H7 (cell line): Measurements from ENCODE around the gene MARK1. TPM values are rescaled to one million over a fixed set of nuclear protein-coding genes. Genes with fewer than 3 reads are reported as not detected.

Experiments
- DNase-seq: peaks from one replicate; pipeline ENCODE4 v3.0.0; 2012
- H3K27me3 ChIP-seq: 2 replicates; pipeline ENCODE4 v1.6.0; 2011; ENCODE audit warnings: mild to moderate bottlenecking, low read length; ENCODE audit not compliant: control insufficient read depth, insufficient read depth
- H3K36me3 ChIP-seq: replicated peaks from 2 replicates; pipeline ENCODE4 v1.5.1; 2011; ENCODE audit warnings: low read length; ENCODE audit not compliant: control insufficient read depth, insufficient read depth
- H3K4me3 ChIP-seq: 2 replicates; pipeline ENCODE4 v1.5.1; 2011; ENCODE audit warnings: low read depth, mild to moderate bottlenecking, control low read depth, low read length, moderate library complexity; ENCODE audit not compliant: insufficient read depth
- total RNA-seq: library from RNA; depleted of rRNA; stranded (reverse); fragments of >200 nt; shearing (Covaris generic); gene quantifications from 2 replicates; pipeline ENCODE4 v1.2.3, GENCODE V29; 2014

MARK1 gene
- total RNA-seq, 1 experiment from 2014 or later, result 13.9 TPM

DNA sequence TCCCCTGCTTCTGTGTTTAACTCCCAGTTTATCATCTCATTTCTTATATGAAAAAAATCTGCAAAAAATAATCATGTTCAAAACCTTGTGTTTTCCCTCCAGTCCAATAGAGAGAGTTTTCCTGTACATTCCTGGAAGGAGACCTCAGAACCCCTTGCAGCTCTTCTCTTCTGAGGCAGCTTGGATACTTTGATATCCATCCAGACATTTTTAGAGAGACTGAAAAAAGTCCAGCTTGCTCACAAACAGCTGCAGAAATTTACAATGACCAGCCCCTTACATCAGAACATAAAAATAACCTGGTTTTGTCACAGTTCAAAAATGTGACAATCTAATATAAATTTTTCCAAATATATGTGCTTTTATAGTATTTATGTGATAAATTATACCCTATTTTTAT, 88.9 kb downstream of the MARK1 start:
- no peak for DNase-seq
- Histone ChIP-seq H3K4me3 (no peak overlapping the region), H3K36me3 (no peaks in the 10 kb centered on the region), H3K27me3 (no peaks in the 10 kb centered on the region)

DNA sequence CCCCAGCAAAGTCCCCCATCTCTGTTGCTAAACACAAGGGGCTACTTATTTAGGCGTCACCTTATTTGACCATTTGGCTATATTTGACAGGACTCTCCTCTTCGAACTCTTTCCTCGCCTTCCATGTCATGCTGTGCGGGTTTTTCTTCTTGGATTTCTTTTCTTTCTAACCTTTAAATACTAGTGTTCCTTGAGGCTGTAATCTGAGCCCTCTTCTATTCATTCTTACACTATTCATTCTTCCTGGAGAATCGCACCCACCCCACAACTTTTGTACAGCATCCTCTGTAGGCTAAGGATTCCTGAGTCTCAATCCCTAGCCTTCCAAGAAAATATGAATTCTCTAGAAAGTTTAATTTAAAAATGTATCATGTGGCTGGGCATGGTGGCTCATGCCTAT, 100.5 kb downstream of the MARK1 start:
- H3K36me3 ChIP-seq, result no peaks in the 10 kb centered on the region; the same call in 1 of the 2 replicates
- H3K27me3 ChIP-seq, result no peaks in the 10 kb centered on the region
- DNase-seq, result no peak
- no peak overlapping the region for H3K4me3 ChIP-seq

DNA sequence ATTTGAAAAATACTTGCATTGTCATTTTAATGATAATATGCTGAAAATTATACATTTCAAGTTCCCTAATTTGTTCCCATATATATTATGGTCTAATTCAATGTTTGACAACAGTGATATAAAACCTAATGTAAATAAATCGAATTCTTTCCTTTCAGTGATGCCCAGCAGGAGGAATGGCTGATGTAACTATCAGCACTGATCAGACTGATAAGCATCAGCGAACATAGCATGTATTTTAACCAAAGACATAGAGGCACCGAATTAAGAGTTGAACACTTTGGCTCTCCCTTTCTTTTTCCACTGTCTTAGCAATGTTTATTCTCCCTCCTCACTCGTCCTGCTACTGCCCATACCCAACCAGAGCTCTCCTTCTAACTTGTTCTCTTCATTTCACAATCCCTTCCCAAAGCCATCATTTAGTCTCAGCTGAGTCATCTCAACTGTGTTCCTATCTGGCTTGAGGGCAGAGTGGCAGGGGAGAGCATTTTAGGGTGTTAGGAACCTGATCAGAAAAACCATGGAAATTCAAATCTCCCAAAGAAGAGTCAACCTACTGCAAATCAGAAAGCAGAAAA, 103.4 kb downstream of the MARK1 start:
- Histone ChIP-seq H3K36me3 (no peaks in the 10 kb centered on the region), H3K27me3 (no peaks in the 10 kb centered on the region), H3K4me3 (no peak overlapping the region)
- no peak for DNase-seq

- no peak overlapping the region for H3K4me3 ChIP-seq
- DNase-seq, result no peak
- no peaks in the 10 kb centered on the region; the same call in none of the 2 replicates for H3K36me3 ChIP-seq
- H3K27me3 ChIP-seq, result no peaks in the 10 kb centered on the region
These were observed 109.8 kb downstream of the MARK1 start for GRCh38 chr1:220637759-220638158.

DNA sequence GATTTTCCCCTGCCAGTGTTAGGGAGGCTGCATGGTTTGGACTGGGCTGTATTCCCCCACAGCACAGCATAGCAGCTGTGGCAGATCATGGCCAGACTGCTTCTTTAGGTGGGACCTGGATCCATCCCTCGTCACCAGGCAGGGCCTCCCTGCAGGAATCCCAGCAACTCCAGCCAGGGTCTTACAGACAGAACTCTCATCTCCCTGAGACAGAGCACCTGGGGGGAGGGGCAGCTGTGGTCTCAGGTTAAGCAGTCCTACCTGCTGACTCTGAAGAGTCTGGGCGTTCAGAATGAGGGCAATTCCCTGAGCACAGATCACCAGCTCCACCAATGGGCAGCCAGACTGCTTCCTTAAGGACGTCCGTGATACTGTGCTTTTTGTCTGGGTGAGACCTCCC, 114.3 kb downstream of the MARK1 start:
- no peaks in the 10 kb centered on the region for H3K27me3 ChIP-seq
- no peak for DNase-seq
- no peak overlapping the region for H3K4me3 ChIP-seq
- no peaks in the 10 kb centered on the region; the same call in none of the 2 replicates for H3K36me3 ChIP-seq

GRCh38 chr1:220652995-220653394, 125.1 kb downstream of the MARK1 start:
- Histone ChIP-seq H3K27me3 (no peaks in the 10 kb centered on the region), H3K4me3 (no peak overlapping the region), H3K36me3 (peaks cover 3% of the 10 kb centered on the region)
- DNase-seq, result no peak

DNA sequence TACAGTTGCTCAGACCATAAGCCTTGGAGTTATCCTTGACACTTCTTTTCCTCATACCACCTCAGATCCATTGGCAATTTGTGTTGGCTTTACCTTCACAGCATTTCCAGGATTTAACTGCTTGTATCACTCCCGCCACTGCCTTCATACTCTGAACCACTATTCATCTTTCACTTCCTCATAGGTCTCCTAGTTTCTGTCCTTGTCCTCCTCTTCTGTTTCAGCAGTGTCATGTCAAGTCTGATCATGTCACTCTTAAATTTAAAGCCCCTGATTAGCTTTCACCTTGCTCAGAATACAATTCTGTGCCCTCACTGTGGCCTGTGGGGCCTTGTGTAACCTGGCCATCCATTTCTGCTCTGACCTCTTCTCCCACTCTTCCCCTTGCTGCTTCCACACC, 127.6 kb downstream of the MARK1 start:
- no peak for DNase-seq
- no peak overlapping the region for H3K4me3 ChIP-seq
- no peaks in the 10 kb centered on the region for H3K27me3 ChIP-seq
- H3K36me3 ChIP-seq, result peaks cover 4% of the 10 kb centered on the region

GRCh38 chr1:220655961-220656740, 128.2 kb downstream of the MARK1 start:
- no peak overlapping the region for H3K4me3 ChIP-seq
- no peak for DNase-seq
- peaks cover 4% of the 10 kb centered on the region for H3K36me3 ChIP-seq
- H3K27me3 ChIP-seq, result no peaks in the 10 kb centered on the region

GRCh38 chr1:220666349-220666748, 138.4 kb downstream of the MARK1 start:
- no peaks in the 10 kb centered on the region for H3K36me3 ChIP-seq
- H3K27me3 ChIP-seq, result no peaks in the 10 kb centered on the region
- H3K4me3 ChIP-seq, result no peak overlapping the region
- DNase-seq, result peak; percentile 13

DNA sequence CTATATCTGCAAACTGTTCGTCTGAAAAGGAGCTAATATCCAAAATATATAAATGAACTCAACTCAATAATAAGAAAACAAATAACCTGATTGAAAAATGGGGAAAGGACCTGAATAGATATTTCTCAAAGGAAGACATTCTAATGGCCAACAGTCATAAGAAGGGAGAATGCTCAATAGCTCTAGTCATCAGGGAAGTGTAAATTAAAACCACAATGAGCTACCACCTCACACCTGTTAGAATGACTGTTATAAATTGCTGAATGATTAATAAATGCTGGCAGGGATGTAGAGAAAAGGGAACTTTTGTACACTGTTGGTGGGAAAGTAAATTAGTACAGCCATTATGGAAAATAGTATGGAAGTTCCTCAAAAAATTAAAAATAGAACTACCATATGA, 141.1 kb downstream of the MARK1 start:
- DNase-seq, result no peak
- no peaks in the 10 kb centered on the region for H3K27me3 ChIP-seq
- no peak overlapping the region for H3K4me3 ChIP-seq
- no peaks in the 10 kb centered on the region for H3K36me3 ChIP-seq

DNA sequence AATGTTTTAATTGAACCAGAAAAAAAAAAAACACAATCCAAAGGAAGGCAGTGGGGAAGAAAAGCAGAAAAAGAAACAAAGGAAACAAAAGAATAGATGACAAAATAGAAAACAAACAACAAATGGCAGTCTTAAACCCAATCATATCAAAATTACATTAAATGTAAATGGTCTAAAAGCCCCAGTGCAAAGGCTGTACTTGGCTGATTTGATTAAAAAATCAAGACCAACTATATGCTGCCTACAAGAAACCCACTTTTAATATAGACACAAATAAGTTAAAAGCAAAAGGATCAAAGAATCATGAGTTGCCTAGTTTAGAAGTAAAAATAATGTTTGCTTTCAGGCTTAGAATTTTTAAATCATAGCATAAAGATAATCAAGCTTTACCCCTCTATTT, 142.4 kb downstream of the MARK1 start:
- no peak for DNase-seq
- Histone ChIP-seq H3K4me3 (no peak overlapping the region), H3K36me3 (no peaks in the 10 kb centered on the region), H3K27me3 (no peaks in the 10 kb centered on the region)

DNA sequence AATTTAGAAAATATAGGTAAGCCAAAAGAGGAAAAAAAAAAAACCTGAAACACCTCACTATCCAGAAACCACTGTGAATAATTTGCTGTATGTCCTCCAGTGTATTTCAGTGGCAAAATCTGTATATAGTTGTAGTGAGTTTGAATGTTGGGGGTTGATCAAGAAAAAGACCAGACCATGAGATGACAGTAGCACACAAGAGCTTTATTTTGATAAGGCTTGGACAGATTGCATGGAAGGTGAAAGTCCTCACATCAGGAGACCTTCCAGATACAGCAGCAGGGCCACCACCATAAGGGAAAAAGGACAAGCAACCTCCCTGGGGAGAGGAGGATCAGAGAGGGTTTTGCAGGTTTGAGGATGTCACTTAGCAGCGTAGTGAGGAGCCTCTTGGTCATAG, 146.0 kb downstream of the MARK1 start:
- Histone ChIP-seq H3K36me3 (no peaks in the 10 kb centered on the region), H3K27me3 (no peaks in the 10 kb centered on the region), H3K4me3 (no peak overlapping the region)
- no peak for DNase-seq

GRCh38 chr1:220677251-220677650, 149.3 kb downstream of the MARK1 start:
- DNase-seq, result no peak
- H3K4me3 ChIP-seq, result no peak overlapping the region
- H3K27me3 ChIP-seq, result no peaks in the 10 kb centered on the region
- H3K36me3 ChIP-seq, result no peaks in the 10 kb centered on the region

- DNase-seq, result peak; percentile 74
- no peaks in the 10 kb centered on the region for H3K36me3 ChIP-seq
- H3K27me3 ChIP-seq, result no peaks in the 10 kb centered on the region
- H3K4me3 ChIP-seq, result no peak overlapping the region
These were observed 152.2 kb downstream of the MARK1 start for GRCh38 chr1:220680085-220680687.

- Histone ChIP-seq H3K27me3 (no peaks in the 10 kb centered on the region), H3K36me3 (no peaks in the 10 kb centered on the region), H3K4me3 (no peak overlapping the region)
- DNase-seq, result no peak
These were observed 153.4 kb downstream of the MARK1 start for GRCh38 chr1:220681220-220681880.
